B cell (primary cell): ENCODE measurements around the gene ERGIC1.

ENCODE experiments used
- EZH2 ChIP-seq: IDR thresholded peaks from 2 replicates; pipeline ENCODE4 v1.6.1; 2012; ENCODE audit warnings: borderline replicate concordance, low read depth, mild to moderate bottlenecking, moderate library complexity, low read length; ENCODE audit not compliant: insufficient read depth, poor library complexity, severe bottlenecking
- TF ChIP-seq, protein P1 (sequence below): fragments of 200-600 bp; IDR thresholded peaks from one replicate; pipeline ENCODE4 v1.8.0; 2022; ENCODE audit warnings: antibody characterized with exemption, mild to moderate bottlenecking

DNA sequence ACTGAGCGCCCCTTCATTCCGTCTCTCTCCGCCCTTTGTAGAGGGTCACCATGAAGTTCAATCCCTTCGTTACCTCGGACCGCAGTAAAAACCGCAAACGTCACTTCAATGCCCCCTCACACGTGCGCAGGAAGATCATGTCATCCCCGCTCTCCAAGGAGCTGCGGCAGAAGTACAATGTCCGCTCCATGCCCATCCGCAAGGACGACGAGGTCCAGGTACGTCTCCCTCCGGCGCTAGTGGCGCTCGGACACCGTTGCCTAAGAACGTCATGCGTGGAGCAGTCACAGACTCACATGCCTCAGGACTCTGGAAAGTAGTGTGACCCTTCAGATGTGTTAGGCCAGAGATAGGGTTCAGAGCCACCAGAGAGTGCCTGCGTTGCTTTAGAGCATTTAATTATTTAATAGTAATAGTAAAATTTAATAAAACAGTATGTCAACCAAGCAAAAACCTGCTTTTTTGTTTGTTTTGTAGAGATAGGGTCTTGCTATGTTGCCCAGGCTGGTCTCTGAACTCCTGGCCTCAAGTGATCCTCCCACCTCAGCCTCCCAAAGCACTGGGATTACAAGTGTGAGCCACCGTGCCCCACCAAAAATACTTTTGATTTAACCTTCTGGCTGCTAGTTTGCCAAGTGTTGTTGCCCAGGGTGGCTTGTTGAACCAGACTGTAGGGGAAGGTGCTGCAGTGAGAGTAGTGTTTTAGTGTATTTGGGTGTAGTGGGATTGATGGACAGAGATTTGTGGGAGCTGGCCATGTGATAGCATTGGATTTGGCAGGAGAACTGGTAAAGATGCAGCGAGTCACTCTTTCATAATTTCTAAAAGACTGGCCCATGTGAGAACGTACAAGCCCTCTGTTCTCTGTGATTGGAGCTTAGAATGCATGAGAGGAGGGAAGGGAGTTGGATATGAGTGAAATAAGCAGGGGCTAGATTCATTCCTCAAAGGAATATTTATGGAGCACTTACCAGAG is 126.1 kb downstream of the ERGIC1 start:
- TF ChIP-seq, protein P1, sequence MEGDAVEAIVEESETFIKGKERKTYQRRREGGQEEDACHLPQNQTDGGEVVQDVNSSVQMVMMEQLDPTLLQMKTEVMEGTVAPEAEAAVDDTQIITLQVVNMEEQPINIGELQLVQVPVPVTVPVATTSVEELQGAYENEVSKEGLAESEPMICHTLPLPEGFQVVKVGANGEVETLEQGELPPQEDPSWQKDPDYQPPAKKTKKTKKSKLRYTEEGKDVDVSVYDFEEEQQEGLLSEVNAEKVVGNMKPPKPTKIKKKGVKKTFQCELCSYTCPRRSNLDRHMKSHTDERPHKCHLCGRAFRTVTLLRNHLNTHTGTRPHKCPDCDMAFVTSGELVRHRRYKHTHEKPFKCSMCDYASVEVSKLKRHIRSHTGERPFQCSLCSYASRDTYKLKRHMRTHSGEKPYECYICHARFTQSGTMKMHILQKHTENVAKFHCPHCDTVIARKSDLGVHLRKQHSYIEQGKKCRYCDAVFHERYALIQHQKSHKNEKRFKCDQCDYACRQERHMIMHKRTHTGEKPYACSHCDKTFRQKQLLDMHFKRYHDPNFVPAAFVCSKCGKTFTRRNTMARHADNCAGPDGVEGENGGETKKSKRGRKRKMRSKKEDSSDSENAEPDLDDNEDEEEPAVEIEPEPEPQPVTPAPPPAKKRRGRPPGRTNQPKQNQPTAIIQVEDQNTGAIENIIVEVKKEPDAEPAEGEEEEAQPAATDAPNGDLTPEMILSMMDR: no peak
- TF ChIP-seq EZH2: no peak
